NCI-H82 (cell line): ENCODE measurements around the gene JPT2.
"Not testable (repeated sequence)": the region's sequence is repeated elsewhere in the genome, so short reads cannot be mapped to it uniquely, and the experiment has no call there.

Source experiments
- DNase-seq: peaks from one replicate; lab custom pipeline; 2025; lab: John Stamatoyannopoulos, UW

Gene JPT2

DNA sequence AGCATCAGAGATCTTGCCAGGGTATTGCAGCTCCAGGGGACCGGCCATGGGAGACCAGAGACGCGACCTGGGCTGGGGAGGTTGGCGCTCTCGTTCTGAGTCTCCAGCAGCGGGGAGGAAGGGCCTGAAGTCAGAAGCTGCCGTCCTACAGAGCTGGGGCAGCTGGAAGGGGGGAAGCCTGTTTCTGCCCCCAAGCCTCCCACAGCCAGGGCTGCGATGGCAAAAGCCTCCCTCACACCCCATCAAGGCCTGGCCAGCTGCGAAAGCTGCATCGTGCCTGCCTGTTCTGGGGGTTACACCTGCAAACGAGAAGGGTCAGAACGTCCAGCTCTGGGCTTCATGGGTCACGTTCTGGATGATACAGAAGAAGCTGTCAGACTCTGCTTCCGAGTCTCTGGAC, 54.0 kb downstream of the JPT2 start:
- no peak for DNase-seq

DNA sequence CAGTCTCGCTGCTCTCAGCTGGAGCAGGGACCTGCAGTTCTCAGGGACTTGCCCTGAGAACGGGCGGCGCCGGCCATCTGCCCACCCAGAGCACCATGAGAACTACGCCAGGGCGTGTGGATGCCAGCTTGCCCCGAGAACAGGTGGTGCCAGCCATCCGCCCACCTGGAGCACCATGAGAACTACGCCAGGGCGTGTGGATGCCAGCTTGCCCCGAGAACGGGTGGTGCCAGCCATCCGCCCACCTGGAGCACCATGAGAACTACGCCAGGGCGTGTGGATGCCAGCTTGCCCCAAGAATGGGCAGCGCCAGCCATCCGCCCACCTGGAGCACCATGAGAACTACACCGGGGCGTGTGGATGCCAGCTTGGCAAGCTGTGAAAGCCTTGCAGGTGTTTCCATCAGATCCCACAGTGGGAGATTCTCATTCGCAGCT, 54.5 kb downstream of the JPT2 start:
- not testable (repeated sequence) for DNase-seq

DNA sequence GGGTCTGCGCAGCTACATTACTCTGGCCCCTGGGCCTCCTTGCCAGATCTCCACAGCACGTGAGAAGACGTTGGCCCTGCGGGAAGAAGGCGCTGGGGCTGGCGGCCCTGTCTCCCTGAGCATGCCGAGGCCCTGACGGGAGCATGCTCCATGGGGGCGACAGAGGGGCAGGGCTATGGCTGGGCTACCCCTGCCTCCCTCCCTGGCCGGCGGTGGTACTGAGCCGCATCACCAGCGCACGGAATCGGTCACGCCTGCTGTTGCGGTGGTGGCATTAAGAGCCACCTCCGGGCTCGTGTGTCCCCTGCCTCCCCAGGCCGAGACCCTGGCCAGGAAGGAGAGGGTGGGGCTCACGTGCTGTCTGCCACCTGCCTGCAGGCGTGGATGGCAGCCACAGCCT, 56.0 kb downstream of the JPT2 start:
- no peak for DNase-seq

DNA sequence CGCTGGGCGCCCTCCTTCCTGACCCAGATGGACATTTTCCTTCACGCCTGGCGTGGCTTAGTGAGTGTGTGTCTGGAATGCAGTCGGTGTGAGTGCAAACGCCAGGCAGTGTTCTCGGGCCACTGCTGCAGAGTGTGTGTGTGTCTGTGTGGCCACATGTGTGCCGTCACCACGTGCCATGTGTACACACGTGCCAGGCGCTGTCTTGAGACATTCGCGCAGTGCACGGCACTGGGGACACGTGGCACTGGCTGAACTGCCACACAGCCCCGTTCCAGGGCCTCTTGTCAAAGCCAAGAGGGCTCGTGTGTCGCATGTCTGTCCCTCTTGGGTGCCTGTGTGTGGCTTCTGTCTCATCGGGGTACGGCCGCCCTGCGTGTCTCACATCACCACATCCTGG, 56.7 kb downstream of the JPT2 start:
- DNase-seq, result no peak

DNA sequence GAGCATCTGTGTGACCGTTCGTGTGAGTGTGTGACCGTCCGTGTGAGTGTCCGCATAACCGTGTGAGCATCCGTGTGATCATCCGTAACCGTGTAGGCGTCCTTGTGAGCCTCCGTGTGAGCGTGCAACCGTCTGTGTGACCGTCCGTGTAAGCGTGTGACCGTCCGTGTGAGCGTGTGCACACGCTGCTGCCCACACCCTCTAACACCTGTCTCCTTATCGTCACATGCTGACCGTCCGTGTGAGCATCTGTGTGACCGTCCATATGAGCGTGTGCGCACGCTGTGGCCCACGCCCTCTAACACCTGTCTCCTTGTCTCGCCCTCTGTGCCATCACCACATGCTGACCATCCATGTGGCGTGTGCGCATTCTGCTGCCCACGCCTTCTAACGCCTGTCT, 62.2 kb downstream of the JPT2 start:
- no peak for DNase-seq

DNA sequence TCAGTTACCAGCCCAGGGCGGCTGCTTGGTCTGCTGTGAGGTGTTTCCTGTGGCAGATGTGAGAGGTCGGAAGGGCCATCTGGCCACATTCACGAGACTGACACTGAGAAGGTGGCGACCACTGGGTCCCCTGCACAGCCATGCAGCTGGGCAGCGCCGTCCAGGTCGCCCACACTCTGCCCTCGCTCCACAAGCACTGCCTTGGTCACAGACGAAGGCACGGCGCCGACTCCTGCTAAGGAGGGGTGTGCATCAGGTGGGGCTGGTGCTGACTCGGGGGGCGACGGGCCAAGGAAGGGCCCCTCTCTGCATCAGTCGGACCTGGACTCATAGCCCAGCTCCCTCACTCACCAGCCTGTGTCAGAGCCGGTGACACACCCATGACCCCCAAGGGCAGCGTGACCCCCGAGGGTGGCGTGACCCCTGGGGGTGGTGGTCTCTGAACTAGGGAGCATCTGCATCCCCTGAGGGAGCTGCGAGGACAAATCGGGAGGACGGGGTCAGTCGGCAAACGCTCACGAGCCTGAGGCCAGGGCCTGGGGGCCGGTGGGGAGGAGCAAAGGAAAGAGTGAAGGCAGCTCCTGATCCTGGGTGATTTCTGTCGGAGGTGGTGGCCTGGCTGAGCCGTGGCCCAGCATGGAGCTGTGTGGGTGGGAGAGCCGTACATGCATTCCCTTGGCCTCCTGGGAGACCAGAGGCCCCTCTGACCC, 62.9 kb downstream of the JPT2 start:
- DNase-seq, result no peak

DNA sequence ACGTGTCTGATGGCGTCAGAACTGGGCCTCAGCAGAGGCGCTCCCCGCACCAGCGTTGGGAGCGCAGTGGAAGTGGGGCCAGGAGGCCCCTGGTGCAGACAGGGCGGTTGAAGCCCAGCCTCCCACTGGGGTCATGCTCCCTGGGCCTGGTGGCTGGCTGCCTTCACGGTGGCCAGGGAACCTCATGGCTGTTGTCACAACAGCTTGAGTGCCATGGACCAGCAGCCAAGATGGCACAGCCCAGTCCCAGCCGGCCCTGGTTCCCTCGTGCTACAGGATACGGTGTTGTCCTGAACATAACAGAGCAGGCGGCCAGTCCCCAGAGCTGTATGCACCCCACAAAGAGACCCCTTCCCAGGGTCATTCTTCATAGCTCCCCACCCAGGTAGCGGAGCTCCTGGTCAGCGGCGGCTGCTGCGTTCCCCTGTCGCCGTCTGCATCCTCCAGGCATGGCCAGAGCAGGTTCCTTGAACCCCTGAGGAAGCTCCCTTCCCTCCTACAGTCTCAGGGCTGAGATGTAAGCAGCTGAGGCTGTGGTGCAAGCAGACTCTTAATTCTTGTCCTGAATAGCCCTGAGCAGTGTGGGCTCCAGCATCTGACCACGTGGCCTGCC, 63.6 kb downstream of the JPT2 start:
- no peak for DNase-seq

DNA sequence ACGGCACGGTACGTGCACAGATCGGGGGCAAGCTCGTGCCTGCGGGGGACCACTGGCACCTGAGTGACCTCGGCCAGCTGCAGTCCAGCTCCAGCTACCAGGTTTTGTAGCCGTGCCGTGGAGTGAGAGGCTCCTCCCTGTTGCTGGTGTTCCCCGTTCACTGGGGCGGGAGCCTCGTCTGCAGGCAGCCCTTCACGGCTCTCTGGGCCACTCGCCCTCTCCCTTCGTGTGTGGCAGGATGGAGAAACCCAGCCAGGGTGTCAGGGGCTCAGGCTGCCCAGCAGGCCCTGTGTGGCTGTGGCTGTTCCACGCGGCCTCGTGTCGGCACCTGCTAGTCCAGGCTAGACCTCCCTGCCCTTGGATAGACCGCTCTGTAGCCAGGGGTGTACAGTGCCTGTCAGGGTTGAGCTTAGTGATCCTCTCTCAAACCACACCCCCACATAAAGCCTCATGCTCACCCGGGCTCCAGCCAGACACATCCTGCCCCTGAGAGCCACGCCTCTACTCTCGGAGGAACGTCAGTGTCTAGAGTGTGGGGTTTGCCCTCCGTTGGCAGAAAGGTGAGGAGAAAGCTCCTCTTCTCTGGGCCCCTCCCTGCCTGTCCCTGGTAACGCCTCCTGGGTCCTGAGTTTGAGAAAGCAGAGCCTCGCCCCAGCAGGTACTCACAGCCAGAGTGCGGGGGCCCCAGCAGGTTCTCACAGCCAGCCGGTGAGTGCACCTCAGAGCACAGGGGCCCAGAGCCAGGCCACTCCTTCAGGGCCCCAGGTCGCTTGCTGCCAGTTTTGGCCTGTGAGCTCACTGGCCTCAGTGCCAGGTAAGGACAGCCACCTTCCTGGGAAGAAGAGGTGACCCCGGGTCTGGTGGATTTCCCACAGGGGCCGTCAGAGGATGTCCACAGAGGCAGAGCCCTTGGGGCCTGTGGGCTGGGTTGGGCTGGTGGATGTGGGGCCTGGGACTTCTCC, 65.6 kb downstream of the JPT2 start:
- DNase-seq, result no peak

DNA sequence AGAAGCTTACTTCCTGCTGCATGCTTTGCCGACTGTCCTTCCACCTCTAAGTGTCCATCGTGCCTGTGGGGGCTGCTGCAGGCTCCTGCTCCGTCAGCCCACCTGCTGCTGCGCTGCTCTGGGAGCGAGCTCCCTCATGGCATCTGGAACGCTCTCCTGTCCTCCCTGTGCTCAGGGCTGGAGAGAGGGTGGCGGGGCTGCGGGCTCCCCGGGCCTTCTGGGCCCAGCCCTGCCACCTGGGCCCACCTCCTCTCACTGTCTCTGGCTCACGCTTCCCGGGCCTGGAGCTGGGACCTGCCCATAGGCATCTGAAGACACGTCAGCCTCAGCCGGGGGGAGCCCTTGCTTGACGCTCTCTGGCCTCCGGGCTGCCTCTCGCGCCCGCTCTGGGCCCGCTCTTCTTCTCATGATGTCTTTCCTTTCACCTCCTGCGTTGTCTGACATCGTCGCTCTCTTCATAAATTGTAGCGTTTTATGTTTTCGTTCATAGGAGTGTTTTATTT, 66.3 kb downstream of the JPT2 start:
- no peak for DNase-seq

DNA sequence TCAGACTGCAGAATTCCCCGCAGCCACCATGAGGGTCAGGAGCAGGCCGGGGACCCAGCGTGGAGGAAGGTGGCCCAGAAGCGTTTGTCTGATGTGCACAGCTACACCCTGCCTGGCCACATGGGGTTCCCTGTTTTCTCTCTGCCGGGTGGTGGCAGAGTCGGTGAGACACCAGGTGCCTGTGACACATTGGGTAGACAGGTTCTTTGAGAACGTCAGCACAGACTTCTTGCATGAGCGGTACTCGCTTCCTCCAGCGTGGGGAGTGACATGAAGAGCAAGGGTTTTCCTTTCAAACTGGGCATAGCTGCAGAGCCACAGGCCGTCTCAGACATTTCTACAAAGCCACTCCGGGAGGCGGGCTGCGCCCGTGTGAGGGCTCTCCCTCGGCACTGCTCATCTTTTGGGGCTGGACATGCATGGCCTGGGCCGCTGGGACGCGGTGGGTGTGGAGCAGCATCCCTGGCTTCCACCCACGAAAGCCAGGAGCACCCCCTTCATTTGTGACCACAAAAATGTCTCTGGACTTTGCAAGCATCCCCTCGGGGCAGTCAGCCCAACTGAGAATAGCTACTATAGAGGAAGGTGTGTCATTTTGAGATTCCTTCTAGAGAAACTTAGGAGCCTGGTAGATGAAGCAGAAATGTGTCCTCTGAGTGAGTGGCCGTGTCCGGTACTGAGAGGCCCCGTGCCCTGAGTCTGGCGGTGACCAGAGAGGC, 67.3 kb downstream of the JPT2 start:
- DNase-seq, result no peak

DNA sequence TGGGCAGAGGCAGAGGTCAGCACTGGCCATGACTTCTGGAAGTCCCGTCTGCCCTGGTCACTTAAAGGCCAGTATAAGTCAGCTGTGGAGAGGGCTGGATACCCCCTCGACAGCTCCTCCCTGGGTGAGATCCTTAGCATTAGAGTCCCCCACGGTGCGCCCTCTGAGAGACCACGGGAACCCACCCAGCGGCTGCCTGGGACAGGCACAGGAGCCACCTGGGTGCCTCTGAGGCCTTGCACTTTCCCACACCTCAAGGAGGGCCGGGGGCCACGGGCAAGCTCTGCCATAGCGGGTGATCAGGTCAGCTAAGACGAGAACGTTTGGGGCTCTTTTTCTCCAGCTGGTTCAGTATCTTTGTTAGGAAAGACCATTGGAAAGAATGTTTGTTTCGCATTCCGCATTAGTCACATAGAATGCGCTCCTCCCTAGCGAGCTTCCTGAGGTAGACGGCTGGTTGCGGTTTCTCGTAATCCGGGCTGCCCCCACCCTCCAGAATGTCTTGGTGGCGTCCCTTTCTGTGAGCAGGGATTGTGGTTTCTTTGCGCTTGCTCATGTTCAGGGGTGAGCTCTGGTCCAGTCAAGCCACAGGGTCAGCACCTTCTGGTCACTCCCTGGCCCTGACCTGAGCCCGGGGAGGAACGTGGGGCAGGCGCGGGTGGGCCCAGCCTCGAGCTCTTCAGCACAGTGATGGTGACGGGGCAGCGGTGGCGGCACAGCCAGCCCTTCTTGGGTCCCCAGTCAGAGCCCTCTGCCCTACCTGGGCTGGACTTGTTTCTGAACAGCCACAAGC, 68.0 kb downstream of the JPT2 start:
- no peak for DNase-seq

DNA sequence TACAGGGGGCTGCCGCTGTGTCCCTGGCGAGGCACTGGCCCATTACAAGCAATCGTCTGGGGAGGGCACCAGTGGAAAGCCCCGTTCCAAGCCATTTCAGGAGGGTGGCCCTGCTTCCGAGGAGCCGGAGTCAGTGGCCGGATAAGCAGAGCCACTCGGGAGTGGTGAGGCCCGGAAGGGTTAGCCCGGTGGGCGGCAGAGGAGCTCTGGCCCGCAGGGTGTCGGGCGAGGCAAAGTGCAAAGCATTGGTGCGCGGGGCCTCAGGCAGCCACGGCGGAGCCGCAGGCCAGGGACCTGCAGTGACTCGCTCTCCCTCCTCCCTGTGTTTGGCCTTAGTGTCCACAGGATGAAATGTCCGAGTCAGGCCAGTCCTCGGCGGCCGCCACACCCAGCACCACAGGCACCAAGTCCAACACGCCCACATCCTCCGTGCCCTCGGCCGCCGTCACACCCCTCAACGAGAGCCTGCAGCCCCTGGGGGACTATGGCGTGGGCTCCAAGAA, 68.7 kb downstream of the JPT2 start:
- DNase-seq, result no peak

DNA sequence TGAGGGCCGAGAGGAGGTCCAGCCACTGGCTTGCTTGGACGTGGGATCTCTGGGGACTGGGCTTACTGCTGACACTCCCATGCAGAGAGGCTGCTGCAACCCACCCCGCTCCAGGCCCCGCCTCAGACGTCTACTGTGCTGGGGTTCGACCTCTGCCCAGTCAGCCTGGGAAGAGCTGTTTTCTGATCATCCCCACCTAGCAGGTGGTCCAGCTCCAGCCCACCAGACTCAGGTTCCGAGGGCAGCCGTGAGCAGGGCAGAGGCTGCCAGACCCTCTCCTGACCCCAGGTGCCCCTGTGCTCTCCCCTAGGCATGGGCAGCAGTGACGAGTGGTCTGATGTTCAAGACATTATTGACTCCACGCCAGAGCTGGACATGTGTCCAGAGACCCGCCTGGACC, 69.9 kb downstream of the JPT2 start:
- no peak for DNase-seq

DNA sequence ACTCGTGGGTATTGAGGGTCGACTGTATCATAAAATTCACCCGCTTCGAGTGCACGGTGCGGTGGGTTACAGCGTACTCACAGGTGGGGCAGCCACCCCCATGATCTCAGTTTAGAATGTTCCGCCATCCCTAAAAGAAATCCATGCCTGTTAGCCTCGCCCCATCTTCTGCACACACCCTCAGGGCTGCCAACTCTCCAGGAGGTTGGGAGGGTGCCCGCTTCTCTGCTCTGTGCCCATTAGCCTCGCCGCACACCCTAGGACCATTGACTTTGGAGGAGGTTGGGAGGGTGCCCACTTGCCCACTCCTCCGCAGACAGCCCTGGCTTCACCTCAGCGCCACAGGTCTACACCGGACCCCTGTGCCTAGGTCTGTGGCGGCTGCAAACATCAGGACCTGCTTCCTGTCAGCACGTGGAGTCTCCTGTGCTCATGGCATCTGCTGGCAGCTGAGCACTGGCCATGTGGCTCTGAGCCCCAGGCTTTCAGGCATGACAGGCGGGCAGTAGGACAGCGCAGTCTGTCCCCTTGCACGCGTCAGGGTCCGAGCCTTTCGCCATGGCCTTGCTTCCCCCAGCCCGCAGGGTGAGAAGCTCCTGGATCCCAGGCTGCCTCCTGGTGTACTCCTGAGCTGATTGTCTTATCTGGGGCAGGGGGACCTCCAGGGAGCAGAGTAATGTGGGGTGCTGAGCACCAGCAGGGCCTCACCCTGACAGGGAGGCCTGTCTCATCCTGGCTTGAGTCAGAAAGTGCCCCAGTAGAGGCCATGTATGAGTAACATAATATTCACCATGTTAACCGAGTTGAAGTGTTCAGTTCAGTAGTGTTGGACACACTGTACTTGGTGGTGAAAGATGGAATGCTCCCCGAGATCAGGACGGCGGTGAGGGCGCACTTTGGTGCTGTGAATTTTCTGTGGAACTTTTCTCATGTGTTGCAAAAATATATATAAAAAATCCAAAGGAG, 71.4 kb downstream of the JPT2 start:
- DNase-seq, result no peak
